Measurements from ENCODE around the gene TMEM220. TPM values are rescaled to one million over a fixed set of nuclear protein-coding genes. Genes with fewer than 3 reads are reported as not detected.
A peak's percentile ranks its signal among the peaks of the same experiment; 100 is the strongest.

The TMEM220 gene
- polyA plus RNA-seq, 1 of the 3 experiments (the other 2 are of a cell fraction), result 2.7 TPM

GRCh38 chr17:10737736-10738135, 7.9 kb upstream of the TMEM220 start (continued):
- TF ChIP-seq REST (IDR thresholded peaks at IDR 0.05; ENCODE audit: low read depth, low read length) (no peak), RXRA (IDR thresholded peaks at IDR 0.05; ENCODE audit: borderline replicate concordance, low read depth) (no peak), NFIC (IDR thresholded peaks at IDR 0.05; ENCODE audit: borderline replicate concordance) (no peak), MXI1 (IDR thresholded peaks at IDR 0.05; ENCODE audit: low read depth, low read length) (no peak), RFX5 (IDR thresholded peaks at IDR 0.05; ENCODE audit: low read length) (no peak), ELF1 (IDR thresholded peaks at IDR 0.05) (no peak), FOXM1 (IDR thresholded peaks at IDR 0.05; ENCODE audit: low read depth) (no peak), YY1 (IDR thresholded peaks at IDR 0.05; ENCODE audit: low read depth) (no peak)

GRCh38 chr17:10737168-10737622, 7.4 kb upstream of the TMEM220 start:
- Histone ChIP-seq H3K79me2 (ENCODE audit: insufficient read depth) (no peaks in the 10 kb centered on the region), H2AFZ (ENCODE audit: low read depth) (no peak overlapping the region), H3K4me2 (no peak overlapping the region), H4K20me1 (ENCODE audit: insufficient read depth) (no peaks in the 10 kb centered on the region), H3K36me3 (replicated peaks in 1 of 2; ENCODE audit: control insufficient read depth in 1 of 2, insufficient read depth in 2 of 2, low read length in 1 of 2) (no peaks in the 10 kb centered on the region), H3K4me3 (ENCODE audit: low read depth in 2 of 2, low read length in 1 of 2) (no peak overlapping the region), H3K9ac (no peak overlapping the region), H3K27me3 (ENCODE audit: insufficient read depth) (no peaks in the 10 kb centered on the region; the same call in 1 of the 2 replicates), H3K27ac (ENCODE audit: low read depth in 2 of 2, low read length in 1 of 2) (no peak overlapping the region), H3K9me3 (no peaks in the 10 kb centered on the region), H3K4me1 (ENCODE audit: control insufficient read depth in 1 of 2, insufficient read depth in 2 of 2, low read depth in 1 of 2, low read length in 1 of 2) (peaks cover 0 to 16% of the 10 kb centered on the region in 2 experiments; a peak in 1 of 4 replicates), H3K9me2 (no peaks in the 10 kb centered on the region), H3F3A (replicated peaks; ENCODE audit: insufficient read depth) (no peaks in the 10 kb centered on the region)
- TF ChIP-seq YY1 (IDR thresholded peaks at IDR 0.05; ENCODE audit: low read depth) (peak; percentile 38; the same call in 1 of the 2 replicates), TAF1 (IDR thresholded peaks at IDR 0.05; ENCODE audit: borderline replicate concordance, low read depth, low read length) (no peak), GABPA (IDR thresholded peaks at IDR 0.05; ENCODE audit: low read depth) (no peak), GATA2 (CRISPR knock-in tag; IDR thresholded peaks at IDR 0.05) (no peak), FOXM1 (IDR thresholded peaks at IDR 0.05; ENCODE audit: low read depth) (no peak), SIN3A (IDR thresholded peaks at IDR 0.05; ENCODE audit: borderline replicate concordance, low read depth, low read length) (no peak), RCOR1 (IDR thresholded peaks at IDR 0.05; ENCODE audit: low read length) (no peak), FOSL2 (IDR thresholded peaks at IDR 0.05; ENCODE audit: borderline replicate concordance, low read depth) (no peak), POLR2AphosphoS5 (IDR thresholded peaks at IDR 0.05; ENCODE audit: low read depth, low read length) (no peak), MXI1 (IDR thresholded peaks at IDR 0.05; ENCODE audit: low read depth, low read length) (no peak), RAD21 (IDR thresholded peaks at IDR 0.05; ENCODE audit: low read length) (peak; percentile 96), RXRA (IDR thresholded peaks at IDR 0.05; ENCODE audit: borderline replicate concordance, low read depth) (no peak), TEAD4 (IDR thresholded peaks at IDR 0.05; ENCODE audit: borderline replicate concordance, insufficient read depth) (no peak), USF1 (IDR thresholded peaks at IDR 0.05; ENCODE audit: borderline replicate concordance, low read depth) (no peak), FOXJ3 (CRISPR knock-in tag; IDR thresholded peaks at IDR 0.05) (no peak), SMC3 (IDR thresholded peaks at IDR 0.05; ENCODE audit: low read depth, low read length) (peak; percentile 89), USF2 (IDR thresholded peaks at IDR 0.05; ENCODE audit: borderline replicate concordance, low read depth, low read length) (no peak), MEF2A (IDR thresholded peaks at IDR 0.05; ENCODE audit: borderline replicate concordance, low read depth) (no peak), CHD2 (IDR thresholded peaks at IDR 0.05; ENCODE audit: low read length, partially characterized antibody) (no peak), CTCF (IDR thresholded peaks at IDR 0.05) (peak; percentile 79)
- ChIA-PET CTCF (interaction anchor here (0.6 to 8.5 kb wide), 44 partner anchors 10 to 1249 kb away, joined by 3 to 165 read pairs (median 4); partner anchors contain the start of genes ADPRM, PIRT and SCO1), POLR2A (no interaction called here)
- WGBS (ENCODE audit: low lambda C conversion rate), result 13% methylated on average over 6 of the region's 6 CpGs
- peak; percentile 82 for DNase-seq

Data from SK-N-SH (cell line).